Breast epithelium (tissue), 4 donors: ENCODE data around the gene XPO5. TPM values are rescaled to one million over a fixed set of nuclear protein-coding genes. Genes with fewer than 3 reads are reported as not detected.

Experiments
- DNase-seq, 2 donors: peaks; one replicate each; pipeline ENCODE4 v3.0.0-alpha.2; 2019; ENCODE audit warnings: low spot score in 2 of 2
- H3K27ac ChIP-seq, 2 donors: fragments of 200-600 bp; sonication (generic) in 1 of 2; one replicate each; pipeline ENCODE4 v1.5.1; 2016 to 2019; ENCODE audit warnings: mild to moderate bottlenecking in 1 of 2
- H3K27me3 ChIP-seq, 2 donors: fragments of 200-600 bp; sonication (generic) in 1 of 2; one replicate each; pipeline versions ENCODE4 v1.5.1 to v1.6.0; 2017 to 2019; ENCODE audit warnings: control low read depth in 1 of 2, mild to moderate bottlenecking in 1 of 2
- H3K36me3 ChIP-seq: fragments of 200-600 bp; one replicate; pipeline ENCODE4 v1.5.1; 2019
- H3K4me1 ChIP-seq, 2 donors: fragments of 200-600 bp; sonication (generic); one replicate each; pipeline ENCODE4 v1.5.1; 2016 to 2019; ENCODE audit warnings: control low read depth in 1 of 2
- H3K4me3 ChIP-seq, 3 donors: fragments of 200-600 bp; sonication (generic); 1 replicate in 2 of 3; 2 replicates in 1 of 3; pipeline ENCODE4 v1.5.1; 2016 to 2019; ENCODE audit warnings: mild to moderate bottlenecking in 3 of 3, moderate library complexity in 2 of 3
- H3K9me3 ChIP-seq, 2 donors: fragments of 200-600 bp; sonication (generic) in 1 of 2; one replicate each; pipeline ENCODE4 v1.5.1; 2016 to 2019; ENCODE audit warnings: control low read depth in 1 of 2
- POLR2A ChIP-seq: fragments of 450-650 bp; IDR thresholded peaks from one replicate; pipeline ENCODE4 v1.6.1; 2016; ENCODE audit warnings: antibody characterized with exemption, mild to moderate bottlenecking, moderate library complexity
- POLR2AphosphoS5 ChIP-seq, 3 donors: sonication (generic); formaldehyde crosslinking; IDR thresholded peaks; one replicate each; pipeline ENCODE4 v1.6.1; 2017; ENCODE audit warnings: antibody characterized with exemption in 3 of 3
- intact Hi-C: fragments of 100-400 bp; cut with DNase I; formaldehyde crosslinking; loops from one replicate; pipeline ENCODE4 v1.15.1; 2023; ENCODE audit warnings: low total_unique reads
- total RNA-seq, 3 donors: library from RNA; depleted of rRNA; stranded (reverse); fragments of >200 nt; gene quantifications; one replicate each; pipeline ENCODE4 v1.1.0, GENCODE V29; 2016
- TF ChIP-seq, protein P1 (sequence below), 3 donors: fragments of 450-650 bp; IDR thresholded peaks; one replicate each; pipeline ENCODE4 v1.5.1; 2016 to 2017; ENCODE audit warnings: antibody characterized with exemption in 3 of 3, mild to moderate bottlenecking in 3 of 3, moderate library complexity in 3 of 3

Gene XPO5
- total RNA-seq, 3 donors from 2014 or later, result 16.5 to 28.8 (median 27.2) TPM

DNA sequence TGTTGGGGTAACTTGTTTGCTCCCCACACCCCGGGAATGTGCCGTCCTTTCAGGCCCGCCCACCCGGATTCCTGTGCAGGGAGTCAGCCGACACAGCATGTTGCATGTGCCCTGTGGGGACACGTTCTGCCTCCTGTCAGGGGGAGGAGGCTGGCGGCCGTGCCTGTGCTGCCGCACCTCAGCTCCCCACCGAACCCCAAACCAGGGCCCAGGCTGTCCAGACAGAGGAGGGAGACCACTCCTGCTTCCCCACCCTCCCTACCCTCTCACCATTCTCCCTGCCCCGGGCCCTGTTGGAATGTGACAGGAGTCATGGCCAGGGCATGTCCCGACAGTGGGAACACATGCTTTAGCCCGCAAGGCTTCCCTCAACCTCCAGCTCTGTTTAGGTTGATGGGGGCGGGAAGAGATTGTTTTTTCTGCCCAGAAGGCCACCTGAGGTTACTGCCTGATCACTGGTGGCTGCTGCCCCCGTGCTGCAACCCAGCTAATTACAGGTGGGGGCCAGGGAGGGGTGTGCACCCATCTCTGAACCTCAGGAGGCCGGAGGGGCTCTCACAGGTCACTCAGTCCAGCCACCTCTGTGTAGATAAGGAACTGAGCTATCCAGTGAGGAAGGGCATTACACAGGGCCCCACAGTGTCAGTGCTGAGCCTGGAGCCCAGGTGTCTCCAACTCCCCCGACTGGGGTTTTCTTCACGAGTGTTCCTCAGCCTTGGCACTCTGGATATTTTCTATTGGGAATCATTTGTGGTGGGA is 79.3 kb downstream of the XPO5 start:
- H3K36me3 ChIP-seq, result no peaks in the 10 kb centered on the region
- H3K9me3 ChIP-seq, result no peaks in the 10 kb centered on the region
- DNase-seq, result peak in 1 of 2 donors; percentile 90
- intact Hi-C loops, result no loop called here
- H3K4me3 ChIP-seq, result peak overlapping the region in 1 of 3 donors; percentile 39
- peak overlapping the region; percentile 68 to 80 for H3K27ac ChIP-seq
- H3K27me3 ChIP-seq, result no peaks in the 10 kb centered on the region
- TF ChIP-seq, protein P1, sequence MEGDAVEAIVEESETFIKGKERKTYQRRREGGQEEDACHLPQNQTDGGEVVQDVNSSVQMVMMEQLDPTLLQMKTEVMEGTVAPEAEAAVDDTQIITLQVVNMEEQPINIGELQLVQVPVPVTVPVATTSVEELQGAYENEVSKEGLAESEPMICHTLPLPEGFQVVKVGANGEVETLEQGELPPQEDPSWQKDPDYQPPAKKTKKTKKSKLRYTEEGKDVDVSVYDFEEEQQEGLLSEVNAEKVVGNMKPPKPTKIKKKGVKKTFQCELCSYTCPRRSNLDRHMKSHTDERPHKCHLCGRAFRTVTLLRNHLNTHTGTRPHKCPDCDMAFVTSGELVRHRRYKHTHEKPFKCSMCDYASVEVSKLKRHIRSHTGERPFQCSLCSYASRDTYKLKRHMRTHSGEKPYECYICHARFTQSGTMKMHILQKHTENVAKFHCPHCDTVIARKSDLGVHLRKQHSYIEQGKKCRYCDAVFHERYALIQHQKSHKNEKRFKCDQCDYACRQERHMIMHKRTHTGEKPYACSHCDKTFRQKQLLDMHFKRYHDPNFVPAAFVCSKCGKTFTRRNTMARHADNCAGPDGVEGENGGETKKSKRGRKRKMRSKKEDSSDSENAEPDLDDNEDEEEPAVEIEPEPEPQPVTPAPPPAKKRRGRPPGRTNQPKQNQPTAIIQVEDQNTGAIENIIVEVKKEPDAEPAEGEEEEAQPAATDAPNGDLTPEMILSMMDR (IDR thresholded peaks at IDR 0.05), result peak; percentile 27 to 67 (median 39)
- TF ChIP-seq POLR2A (no peak), POLR2AphosphoS5 (IDR thresholded peaks at IDR 0.05) (peak in 1 of 3 donors; percentile 7)
- peaks cover 6 to 15% of the 10 kb centered on the region in 2 donors for H3K4me1 ChIP-seq

DNA sequence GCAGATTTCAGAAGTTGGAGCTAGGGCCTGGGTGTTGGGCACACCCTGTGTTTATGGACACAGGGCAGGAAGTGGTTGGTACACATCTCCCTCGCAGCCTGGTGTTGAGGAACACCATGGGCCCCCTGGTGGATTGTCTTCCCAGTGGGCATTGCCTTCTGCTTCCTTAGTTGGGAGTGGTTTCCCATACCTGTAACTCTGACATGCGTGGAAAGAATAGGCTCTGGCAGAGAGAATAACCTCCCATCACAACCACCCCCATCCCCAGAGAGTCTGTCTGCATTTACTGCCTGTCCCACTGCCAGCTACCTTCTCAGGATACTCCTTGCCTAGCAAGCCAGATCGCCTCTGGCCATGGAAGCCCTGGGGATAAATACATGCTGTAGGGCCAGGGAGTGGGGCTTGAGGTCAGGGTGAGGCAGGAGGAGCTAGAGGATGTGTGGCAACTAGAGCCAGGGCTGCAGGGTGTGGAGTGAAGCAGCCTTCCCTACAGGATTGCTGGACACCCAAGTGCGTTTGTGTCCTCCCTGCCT is 80.4 kb downstream of the XPO5 start:
- intact Hi-C loops, result no loop called here

DNA sequence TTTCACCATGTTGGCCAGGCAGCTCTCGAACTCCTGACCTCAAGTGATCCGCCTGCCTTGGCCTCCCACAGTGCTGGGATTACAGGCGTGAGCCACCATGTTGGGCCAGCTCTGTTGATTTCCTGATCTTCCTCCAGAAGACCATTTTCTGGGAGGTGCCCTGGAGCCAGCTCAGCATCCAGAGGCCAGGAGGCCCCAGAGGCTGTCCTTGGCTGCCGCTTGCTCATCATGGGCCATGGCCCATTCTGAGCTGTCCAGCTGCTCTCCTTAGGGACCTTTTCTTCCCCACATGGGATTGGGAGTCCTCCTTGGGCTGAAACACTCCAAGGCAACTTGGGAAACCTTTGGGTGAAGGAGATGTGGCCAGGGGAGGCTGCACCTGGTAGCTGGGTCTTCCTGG is 81.1 kb downstream of the XPO5 start:
- Histone ChIP-seq H3K9me3 (no peaks in the 10 kb centered on the region), H3K36me3 (no peaks in the 10 kb centered on the region), H3K27ac (peak overlapping the region in 1 of 2 donors; percentile 68), H3K4me3 (no peak overlapping the region), H3K27me3 (no peaks in the 10 kb centered on the region), H3K4me1 (peaks cover 6 to 15% of the 10 kb centered on the region in 2 donors)
- no peak for TF ChIP-seq POLR2AphosphoS5 (IDR thresholded peaks at IDR 0.05)
- TF ChIP-seq POLR2A, result no peak
- TF ChIP-seq, protein P1 (IDR thresholded peaks at IDR 0.05), result no peak
- intact Hi-C loops, result no loop called here
- DNase-seq, result no peak

More for the DNA sequence above, 80.4 kb downstream of the XPO5 start:
- no peaks in the 10 kb centered on the region for H3K9me3 ChIP-seq
- peak overlapping the region; percentile 68 to 80 for H3K27ac ChIP-seq
- TF ChIP-seq, protein P1 (IDR thresholded peaks at IDR 0.05), result peak in 1 of 3 donors; percentile 7
- no peak for TF ChIP-seq POLR2AphosphoS5 (IDR thresholded peaks at IDR 0.05)
- H3K27me3 ChIP-seq, result no peaks in the 10 kb centered on the region
- peaks cover 6 to 15% of the 10 kb centered on the region in 2 donors for H3K4me1 ChIP-seq
- H3K36me3 ChIP-seq, result no peaks in the 10 kb centered on the region
- H3K4me3 ChIP-seq, result no peak overlapping the region
- no peak for DNase-seq

DNA sequence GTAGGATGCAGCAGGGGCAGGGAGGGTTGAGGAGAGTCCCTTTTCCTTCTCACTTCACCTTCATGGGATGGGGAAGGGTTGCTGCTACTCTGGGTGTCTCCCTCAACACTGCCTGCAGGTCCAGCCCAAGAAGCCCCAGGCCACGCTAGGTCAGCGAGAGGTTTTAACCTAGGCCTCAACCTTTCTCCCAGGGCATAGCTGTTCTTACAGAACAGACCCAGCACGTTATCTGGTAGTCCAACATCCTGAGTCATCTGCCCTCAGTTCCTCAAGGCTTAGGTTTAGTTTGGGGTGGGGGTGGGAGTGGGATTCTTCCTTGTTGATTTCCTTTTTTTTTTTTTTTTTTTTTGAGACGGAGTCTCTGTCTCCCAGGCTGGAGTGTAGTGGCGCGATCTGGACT is 81.5 kb downstream of the XPO5 start:
- no peaks in the 10 kb centered on the region for H3K27me3 ChIP-seq
- TF ChIP-seq POLR2AphosphoS5 (IDR thresholded peaks at IDR 0.05) (no peak), POLR2A (no peak)
- TF ChIP-seq, protein P1 (IDR thresholded peaks at IDR 0.05), result no peak
- peak overlapping the region in 1 of 2 donors; percentile 64 for H3K27ac ChIP-seq
- no peak overlapping the region for H3K4me3 ChIP-seq
- intact Hi-C loops, result no loop called here
- no peaks in the 10 kb centered on the region for H3K9me3 ChIP-seq
- H3K4me1 ChIP-seq, result peaks cover 10 to 15% of the 10 kb centered on the region in 2 donors
- DNase-seq, result no peak
- no peaks in the 10 kb centered on the region for H3K36me3 ChIP-seq

DNA sequence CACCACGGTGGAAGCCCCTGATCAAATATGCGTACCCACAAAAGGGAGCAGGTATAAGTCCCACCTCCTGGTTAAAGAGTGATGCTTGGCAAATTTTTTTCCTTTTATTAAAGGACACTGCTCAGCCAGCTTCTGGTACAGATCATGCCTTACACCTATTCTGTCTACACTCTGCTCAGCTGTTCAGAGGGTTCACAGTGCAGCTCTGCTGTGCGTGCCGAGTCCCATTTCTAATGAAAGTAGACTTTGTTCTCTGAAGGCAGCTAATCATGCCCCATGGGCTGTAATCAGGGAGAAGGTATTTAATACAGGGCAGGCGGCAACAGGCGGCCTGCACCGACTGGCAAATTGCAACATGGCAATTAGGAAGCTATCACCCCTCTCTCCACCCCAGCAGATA is 82.0 kb downstream of the XPO5 start:
- Histone ChIP-seq H3K27ac (peak overlapping the region; percentile 40 to 64), H3K27me3 (no peaks in the 10 kb centered on the region), H3K4me3 (no peak overlapping the region), H3K36me3 (no peaks in the 10 kb centered on the region), H3K4me1 (peaks cover 12 to 15% of the 10 kb centered on the region in 2 donors), H3K9me3 (no peaks in the 10 kb centered on the region)
- DNase-seq, result no peak
- TF ChIP-seq, protein P1 (IDR thresholded peaks at IDR 0.05), result no peak
- no peak for TF ChIP-seq POLR2AphosphoS5 (IDR thresholded peaks at IDR 0.05)
- no peak for TF ChIP-seq POLR2A
- intact Hi-C loops, result no loop called here
